Stimulated activated effector memory CD8-positive, alpha-beta T cell treated with anti-CD3 and anti-CD28 coated beads, Interleukin-12 subunit alpha, Interleukin-12 subunit beta, amount 100 ng/mL, for 72 hours (primary cell): ENCODE results near the gene NT5C3A.
"Not testable (repeated sequence)": the region's sequence is repeated elsewhere in the genome, so short reads cannot be mapped to it uniquely, and the experiment has no call there.

Source experiments
- ATAC-seq: fragments of 150-1000 bp; cut with Tn5 transposase; 2 replicates; pipeline ENCODE4 v1.10.0; 2021
- DNase-seq, 2 donors: peaks; one replicate each; pipeline ENCODE4 v3.0.0; 2021 to 2022; ENCODE audit warnings: low spot score in 2 of 2
- H3K27ac Mint-ChIP-seq: one replicate; pipeline ENCODE4 v1.8.0; 2022; ENCODE audit warnings: mild to moderate bottlenecking, mixed read lengths
- H3K36me3 Mint-ChIP-seq: one replicate; pipeline ENCODE4 v1.8.0; 2022; ENCODE audit warnings: mild to moderate bottlenecking, mixed read lengths
- H3K4me1 Mint-ChIP-seq: one replicate; pipeline ENCODE4 v1.8.0; 2022; ENCODE audit warnings: mixed read lengths
- H3K4me3 Mint-ChIP-seq: one replicate; pipeline ENCODE4 v1.8.0; 2022; ENCODE audit warnings: mild to moderate bottlenecking, mixed read lengths
- H3K9me3 Mint-ChIP-seq: one replicate; pipeline ENCODE4 v1.8.0; 2022; ENCODE audit warnings: mixed read lengths

The NT5C3A gene

GRCh38 chr7:33038639-33039038, 23.9 kb downstream of the NT5C3A start:
- Mint-ChIP-seq H3K4me3 (peak overlapping the region; percentile 57), H3K27ac (no peak overlapping the region), H3K36me3 (peaks cover 11% of the 10 kb centered on the region), H3K4me1 (peaks cover 37% of the 10 kb centered on the region), H3K9me3 (no peaks in the 10 kb centered on the region)
- ATAC-seq: no peak
- no peak for DNase-seq

DNA sequence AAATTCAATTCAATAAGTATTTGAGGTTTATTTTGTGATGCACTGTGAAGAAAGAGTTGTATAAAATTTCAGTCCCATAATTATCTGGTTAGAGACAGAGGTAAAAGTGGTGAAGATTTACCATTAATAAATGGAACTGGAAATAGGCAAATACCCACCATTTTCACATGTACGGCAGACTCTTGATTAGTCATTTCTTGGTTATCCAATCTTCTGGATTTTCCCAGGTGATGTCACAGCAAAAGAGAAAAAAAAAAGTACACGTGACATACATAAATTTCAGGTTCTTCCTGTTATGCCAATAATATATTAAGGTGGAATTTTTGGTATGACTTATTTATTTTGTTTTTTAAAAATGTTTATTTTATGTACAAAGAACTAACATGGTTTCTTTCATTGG, 26.8 kb downstream of the NT5C3A start:
- Mint-ChIP-seq H3K36me3 (peaks cover 22% of the 10 kb centered on the region), H3K9me3 (no peaks in the 10 kb centered on the region)
- no peak for DNase-seq

DNA sequence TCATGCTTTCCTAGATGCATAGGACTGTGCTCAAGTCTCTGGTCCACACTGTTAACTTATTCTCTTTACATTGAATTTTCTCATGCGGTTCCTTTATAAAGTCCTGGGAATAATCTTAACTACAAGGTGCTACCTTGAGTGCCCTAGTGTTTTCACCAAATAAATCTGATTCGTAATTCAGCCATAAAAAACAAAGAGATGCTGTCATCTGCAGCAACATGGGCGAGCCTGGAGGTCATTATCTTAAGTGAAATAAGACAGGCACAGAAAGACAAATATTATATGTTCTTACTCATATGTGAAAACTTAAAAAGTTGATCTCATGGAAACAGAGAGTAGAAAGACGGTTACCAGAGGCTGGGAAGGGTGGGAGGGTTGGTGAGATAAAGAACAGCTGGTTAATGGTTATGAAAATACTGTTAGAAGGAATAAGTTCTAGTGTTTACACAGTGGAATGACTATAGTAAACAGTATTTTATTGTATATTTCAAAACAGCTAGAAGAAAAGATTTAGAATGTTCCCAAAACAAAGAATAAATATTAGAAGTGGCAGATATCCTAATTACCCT, 38.3 kb downstream of the NT5C3A start:
- DNase-seq: no peak
- H3K4me3 Mint-ChIP-seq: no peak overlapping the region
- H3K9me3 Mint-ChIP-seq: no peaks in the 10 kb centered on the region
- ATAC-seq: no peak
- H3K4me1 Mint-ChIP-seq: no peaks in the 10 kb centered on the region
- H3K27ac Mint-ChIP-seq: no peak overlapping the region
- H3K36me3 Mint-ChIP-seq: peaks cover 95% of the 10 kb centered on the region

More for the DNA sequence above, 26.8 kb downstream of the NT5C3A start:
- no peak overlapping the region for H3K27ac Mint-ChIP-seq
- no peak for ATAC-seq
- H3K4me3 Mint-ChIP-seq: no peak overlapping the region
- H3K4me1 Mint-ChIP-seq: peaks cover 28% of the 10 kb centered on the region

DNA sequence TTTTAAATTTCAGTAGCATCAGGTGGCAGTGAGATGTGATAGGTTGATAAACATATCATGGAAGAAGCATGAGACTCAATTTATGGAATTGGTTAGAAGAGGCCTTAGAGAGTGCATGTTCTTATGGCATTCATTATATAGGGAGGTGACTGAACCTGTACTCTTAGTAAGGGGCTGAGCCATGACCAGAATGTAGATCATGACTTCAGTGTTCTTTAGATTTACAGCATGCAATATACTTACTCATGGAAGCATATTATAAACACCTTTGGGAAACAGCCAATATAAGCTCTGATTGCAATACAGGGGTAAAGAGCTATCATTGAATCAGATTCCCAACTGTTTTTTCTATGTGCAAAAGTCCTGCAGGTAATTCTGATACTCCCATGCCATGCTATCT, 50.2 kb downstream of the NT5C3A start:
- Mint-ChIP-seq H3K36me3 (peaks cover 50% of the 10 kb centered on the region), H3K27ac (no peak overlapping the region), H3K4me3 (no peak overlapping the region), H3K4me1 (no peaks in the 10 kb centered on the region), H3K9me3 (no peaks in the 10 kb centered on the region)
- no peak for ATAC-seq
- no peak for DNase-seq

DNA sequence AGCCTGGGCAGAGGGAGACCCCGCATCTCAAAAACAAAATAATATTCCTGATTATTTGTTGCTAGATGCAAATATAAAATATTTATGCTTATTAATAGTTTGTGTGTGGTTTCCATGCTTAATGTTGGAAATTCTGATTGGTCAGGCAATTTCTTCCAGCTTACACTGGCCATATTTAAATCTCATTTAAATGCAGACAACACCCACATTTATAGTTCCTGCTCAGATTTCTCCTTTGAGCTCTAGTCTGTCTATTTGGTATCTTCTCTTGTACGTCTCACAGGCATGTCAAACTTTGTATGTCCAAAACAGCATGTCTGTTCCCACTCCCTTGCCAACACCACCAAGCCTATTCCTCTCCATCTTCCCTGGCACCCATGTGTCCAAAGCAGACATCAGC, 52.8 kb downstream of the NT5C3A start:
- Mint-ChIP-seq H3K36me3 (peaks cover 24% of the 10 kb centered on the region), H3K4me1 (no peaks in the 10 kb centered on the region), H3K27ac (no peak overlapping the region), H3K4me3 (no peak overlapping the region), H3K9me3 (no peaks in the 10 kb centered on the region)
- DNase-seq (no peak), ATAC-seq (no peak)

DNA sequence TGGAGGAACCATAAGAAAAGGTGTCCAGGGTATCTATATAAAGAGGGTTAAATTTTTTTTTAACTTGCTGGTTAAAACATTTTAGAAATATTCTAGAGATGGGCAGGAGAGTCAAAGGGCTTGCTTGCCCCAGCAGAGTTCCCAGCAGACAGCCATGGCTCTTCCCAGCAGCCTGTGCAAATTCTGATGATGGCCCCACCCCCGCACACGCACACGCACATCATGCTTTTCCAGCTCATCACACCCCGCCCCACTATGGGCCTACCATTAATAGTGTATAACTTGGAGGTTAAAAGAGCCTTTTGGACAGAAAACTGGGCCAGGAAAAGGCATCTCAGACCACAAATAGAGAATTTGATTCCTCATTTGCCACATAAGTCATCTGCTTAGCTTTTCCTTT, 56.9 kb downstream of the NT5C3A start:
- not testable (repeated sequence) for H3K27ac Mint-ChIP-seq, H3K9me3 Mint-ChIP-seq, DNase-seq, H3K4me3 Mint-ChIP-seq, H3K4me1 Mint-ChIP-seq, H3K36me3 Mint-ChIP-seq, ATAC-seq

DNA sequence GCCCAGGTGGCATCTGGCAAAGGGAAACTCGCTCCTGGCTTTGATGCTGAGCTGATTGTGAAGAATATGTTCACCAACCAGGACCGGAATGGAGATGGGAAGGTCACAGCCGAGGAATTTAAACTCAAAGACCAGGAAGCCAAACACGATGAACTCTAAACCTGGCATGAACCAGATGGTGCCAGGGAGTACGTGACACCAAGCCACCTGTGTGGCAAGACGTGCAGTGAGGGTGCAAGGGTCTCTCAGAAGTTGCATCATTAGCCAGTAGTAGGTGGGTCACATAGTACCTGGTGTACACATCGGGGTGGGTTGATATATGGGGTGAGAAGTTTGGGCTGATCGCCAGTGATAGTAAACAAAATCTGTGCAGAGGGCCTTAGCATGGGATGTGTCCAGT, 57.4 kb downstream of the NT5C3A start:
- not testable (repeated sequence) for H3K4me3 Mint-ChIP-seq, H3K36me3 Mint-ChIP-seq, H3K4me1 Mint-ChIP-seq, H3K27ac Mint-ChIP-seq, ATAC-seq, H3K9me3 Mint-ChIP-seq, DNase-seq

GRCh38 chr7:33004104-33004616, 58.4 kb downstream of the NT5C3A start:
- H3K4me3 Mint-ChIP-seq, H3K4me1 Mint-ChIP-seq, H3K9me3 Mint-ChIP-seq, DNase-seq, H3K27ac Mint-ChIP-seq, H3K36me3 Mint-ChIP-seq: not testable (repeated sequence)
- peak; percentile 33 for ATAC-seq

- H3K27ac Mint-ChIP-seq, H3K4me1 Mint-ChIP-seq, H3K9me3 Mint-ChIP-seq, H3K4me3 Mint-ChIP-seq, H3K36me3 Mint-ChIP-seq, DNase-seq, ATAC-seq: not testable (repeated sequence)
Measured at GRCh38 chr7:33003111-33003510, 59.5 kb downstream of the NT5C3A start.

GRCh38 chr7:32999380-32999779, 63.2 kb downstream of the NT5C3A start:
- ATAC-seq, H3K36me3 Mint-ChIP-seq, H3K4me3 Mint-ChIP-seq, H3K27ac Mint-ChIP-seq, H3K4me1 Mint-ChIP-seq, DNase-seq, H3K9me3 Mint-ChIP-seq: not testable (repeated sequence)

- DNase-seq, H3K4me3 Mint-ChIP-seq, H3K4me1 Mint-ChIP-seq, H3K36me3 Mint-ChIP-seq, H3K9me3 Mint-ChIP-seq, H3K27ac Mint-ChIP-seq: not testable (repeated sequence)
- ATAC-seq: peak; percentile 57
Measured at GRCh38 chr7:32998361-32999171, 64.0 kb downstream of the NT5C3A start.

GRCh38 chr7:32997956-32998355, 64.6 kb downstream of the NT5C3A start:
- not testable (repeated sequence) for H3K36me3 Mint-ChIP-seq, H3K9me3 Mint-ChIP-seq, DNase-seq, ATAC-seq, H3K4me3 Mint-ChIP-seq, H3K27ac Mint-ChIP-seq, H3K4me1 Mint-ChIP-seq

GRCh38 chr7:32992750-32993149, 69.8 kb downstream of the NT5C3A start:
- not testable (repeated sequence) for H3K9me3 Mint-ChIP-seq, H3K36me3 Mint-ChIP-seq, H3K4me3 Mint-ChIP-seq, H3K27ac Mint-ChIP-seq, DNase-seq
- ATAC-seq: peak; percentile 80
- peaks cover 20% of the 10 kb centered on the region for H3K4me1 Mint-ChIP-seq

- not testable (repeated sequence) for H3K9me3 Mint-ChIP-seq, DNase-seq, H3K27ac Mint-ChIP-seq, H3K4me3 Mint-ChIP-seq, H3K36me3 Mint-ChIP-seq
- peak; percentile 63 for ATAC-seq
- peaks cover 20% of the 10 kb centered on the region for H3K4me1 Mint-ChIP-seq
Measured at GRCh38 chr7:32991975-32992700, 70.4 kb downstream of the NT5C3A start.

DNA sequence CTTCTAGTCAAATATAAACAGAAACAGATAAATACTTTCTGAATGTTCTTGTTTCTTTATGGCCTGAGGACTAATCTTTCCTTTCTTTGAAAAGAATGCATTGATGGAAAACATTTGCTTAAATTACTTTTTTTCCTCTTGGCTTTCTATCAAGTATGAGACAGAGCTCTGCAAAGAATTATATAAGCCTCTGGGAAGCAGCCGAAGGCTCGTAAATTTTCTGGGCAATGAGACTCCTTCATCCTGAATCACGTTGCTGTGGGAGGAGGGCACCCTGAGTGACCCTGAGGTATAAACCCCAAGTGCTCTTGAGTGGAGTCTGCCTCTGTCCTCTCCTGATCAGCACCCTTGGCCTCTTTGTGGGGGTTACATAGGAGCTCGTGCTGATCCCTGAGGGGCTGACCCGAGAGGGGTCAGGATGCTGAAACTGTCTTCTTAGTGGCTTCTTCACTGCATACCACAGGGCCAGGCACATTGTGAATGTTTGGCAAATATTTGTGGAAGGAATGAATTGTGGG, 71.4 kb downstream of the NT5C3A start:
- H3K9me3 Mint-ChIP-seq, H3K4me3 Mint-ChIP-seq, DNase-seq, H3K27ac Mint-ChIP-seq, ATAC-seq, H3K36me3 Mint-ChIP-seq: not testable (repeated sequence)
- peaks cover 20% of the 10 kb centered on the region for H3K4me1 Mint-ChIP-seq
